Measurements from ENCODE around the gene RASGEF1C.
"Not testable (repeated sequence)": the region's sequence is repeated elsewhere in the genome, so short reads cannot be mapped to it uniquely, and the experiment has no call there.

RASGEF1C gene

DNA sequence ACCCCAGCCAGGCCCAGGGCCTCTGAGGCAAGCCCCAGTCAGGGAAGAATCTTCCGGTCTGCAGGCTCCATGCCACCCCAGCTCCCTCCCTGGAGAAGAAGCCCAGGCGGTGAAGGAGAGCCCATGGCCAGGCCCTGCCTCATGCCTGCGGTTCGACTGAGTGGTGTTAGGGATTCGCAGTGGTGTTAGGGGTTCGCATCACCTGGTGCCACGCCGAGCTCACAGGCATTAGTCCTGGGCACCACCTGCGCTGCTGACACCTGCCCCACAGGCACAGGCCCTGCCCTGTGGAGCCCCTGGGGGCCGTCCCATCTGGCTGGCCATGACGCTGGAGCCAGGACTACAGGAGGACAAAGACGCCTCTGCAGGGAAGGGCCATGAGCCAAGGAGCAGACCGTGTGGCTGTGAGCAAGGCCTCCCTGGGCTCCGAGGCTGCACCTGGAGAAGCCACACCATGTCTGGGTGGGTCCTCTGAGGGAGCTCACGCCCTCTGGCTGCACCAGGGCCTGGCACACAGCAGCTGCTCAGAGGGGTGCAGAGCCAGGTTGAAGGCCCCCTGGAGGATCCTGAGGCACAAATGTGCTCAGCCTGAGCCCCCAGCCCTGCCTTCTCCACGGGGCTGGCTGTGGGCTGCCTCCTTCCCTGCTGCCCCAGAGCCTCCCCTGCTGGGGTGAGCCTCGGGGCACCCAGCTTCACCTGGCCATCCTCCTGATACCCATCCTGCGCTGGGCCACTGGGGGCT, 109.8 kb downstream of the RASGEF1C start:
- DNase-seq: no peak

DNA sequence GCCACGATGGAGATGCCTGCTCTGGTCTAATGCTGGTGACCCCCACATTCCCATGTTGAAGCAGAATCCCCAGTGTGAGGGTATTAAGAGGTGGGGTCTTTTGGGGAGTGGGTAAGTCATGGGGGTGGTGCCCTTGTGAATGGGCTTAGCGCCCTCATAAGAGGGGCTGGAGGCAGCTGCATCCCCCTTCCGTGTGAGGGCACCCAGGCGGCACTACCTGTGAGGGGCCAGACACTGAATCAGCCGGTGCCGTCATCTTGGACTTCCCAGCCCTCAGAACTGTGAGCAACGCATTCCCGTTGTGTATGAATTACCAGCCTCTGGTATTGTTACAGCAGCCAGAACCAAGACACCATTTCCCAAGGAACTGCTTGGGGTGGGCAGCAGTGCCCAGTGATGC, 110.5 kb downstream of the RASGEF1C start:
- DNase-seq: no peak

- no peak for DNase-seq
These were observed 111.1 kb downstream of the RASGEF1C start for GRCh38 chr5:180097926-180098325.

GRCh38 chr5:180097163-180097894, 111.7 kb downstream of the RASGEF1C start:
- DNase-seq: no peak

DNA sequence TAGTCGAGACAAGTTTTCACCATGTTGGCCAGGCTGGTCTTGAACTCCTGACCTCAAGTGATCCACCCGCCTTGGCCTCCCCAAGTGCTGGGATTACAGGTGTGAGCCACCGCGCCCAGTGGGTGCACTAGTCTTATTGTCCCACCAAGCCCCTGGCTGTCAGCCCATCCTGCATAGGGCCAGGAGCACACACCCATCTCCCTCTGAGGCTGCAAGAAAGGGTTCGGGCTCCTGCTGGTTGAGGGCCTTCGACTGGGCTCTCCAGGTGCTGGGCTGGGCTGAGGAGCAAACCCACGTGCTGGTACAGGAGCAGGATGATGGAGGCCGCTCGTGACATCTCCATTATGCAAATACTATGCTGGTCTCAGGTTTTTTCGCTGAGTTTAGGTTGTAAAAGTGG, 112.4 kb downstream of the RASGEF1C start:
- DNase-seq: no peak

- DNase-seq: no peak
These were observed 113.5 kb downstream of the RASGEF1C start for GRCh38 chr5:180095545-180095944.

GRCh38 chr5:180093651-180094382, 115.2 kb downstream of the RASGEF1C start:
- no peak for DNase-seq

DNA sequence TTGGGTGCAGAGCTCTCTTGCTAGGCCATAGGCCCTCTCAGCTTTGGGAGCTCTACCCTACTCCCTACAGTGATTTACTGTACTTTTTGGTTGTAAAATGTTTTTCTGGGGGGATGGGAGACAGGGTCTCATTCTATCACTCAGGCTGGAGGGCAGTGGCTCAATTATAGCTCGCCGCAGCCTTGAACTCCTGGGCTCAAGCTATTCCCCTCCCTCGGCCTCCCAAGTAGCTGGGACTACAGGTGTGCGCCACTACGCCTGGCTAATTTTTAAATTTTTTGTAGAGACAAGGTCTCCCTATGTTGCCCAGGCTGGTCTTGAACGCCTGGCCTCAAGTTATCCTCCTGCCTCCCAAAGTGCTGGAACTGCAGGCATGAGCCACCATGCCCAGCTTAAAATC, 115.8 kb downstream of the RASGEF1C start:
- no peak for DNase-seq

DNA sequence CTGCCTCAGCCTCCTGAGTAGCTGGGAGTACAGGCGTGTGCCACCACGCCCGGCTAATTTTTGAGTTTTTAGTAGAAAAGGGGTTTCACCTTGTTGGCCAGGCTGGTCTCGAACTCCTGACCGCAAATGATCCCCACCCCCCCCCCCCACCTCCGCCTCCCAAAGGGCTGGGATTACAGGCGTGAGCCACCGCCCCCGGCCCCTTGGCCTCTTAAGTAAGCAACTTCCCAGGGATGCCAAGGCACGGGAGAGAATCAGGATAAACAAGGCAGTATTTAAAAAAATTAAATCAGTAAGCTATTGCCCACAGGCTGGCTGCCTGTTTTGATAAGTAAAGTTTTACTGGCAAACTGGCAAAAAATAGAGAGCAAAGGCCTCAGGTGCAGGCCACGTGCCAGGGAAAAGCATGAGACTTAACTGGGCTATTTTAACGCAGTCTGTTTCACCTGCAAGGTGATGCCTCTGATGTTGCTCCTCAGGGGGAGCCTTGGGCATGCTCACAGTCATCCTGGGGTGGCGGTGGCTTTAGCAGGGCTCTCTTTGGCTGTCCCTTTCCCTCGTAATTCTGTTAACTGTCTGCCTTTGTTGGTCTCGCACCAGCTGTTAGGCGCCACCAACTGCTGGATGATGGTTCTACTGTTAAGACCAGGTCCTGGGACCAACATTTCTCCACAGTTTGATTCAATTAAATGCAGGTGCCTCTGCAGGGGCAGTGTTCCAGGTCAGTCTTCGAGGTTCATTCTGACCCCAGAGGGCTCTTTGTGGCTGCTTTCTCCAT, 118.1 kb downstream of the RASGEF1C start:
- no peak for DNase-seq

DNA sequence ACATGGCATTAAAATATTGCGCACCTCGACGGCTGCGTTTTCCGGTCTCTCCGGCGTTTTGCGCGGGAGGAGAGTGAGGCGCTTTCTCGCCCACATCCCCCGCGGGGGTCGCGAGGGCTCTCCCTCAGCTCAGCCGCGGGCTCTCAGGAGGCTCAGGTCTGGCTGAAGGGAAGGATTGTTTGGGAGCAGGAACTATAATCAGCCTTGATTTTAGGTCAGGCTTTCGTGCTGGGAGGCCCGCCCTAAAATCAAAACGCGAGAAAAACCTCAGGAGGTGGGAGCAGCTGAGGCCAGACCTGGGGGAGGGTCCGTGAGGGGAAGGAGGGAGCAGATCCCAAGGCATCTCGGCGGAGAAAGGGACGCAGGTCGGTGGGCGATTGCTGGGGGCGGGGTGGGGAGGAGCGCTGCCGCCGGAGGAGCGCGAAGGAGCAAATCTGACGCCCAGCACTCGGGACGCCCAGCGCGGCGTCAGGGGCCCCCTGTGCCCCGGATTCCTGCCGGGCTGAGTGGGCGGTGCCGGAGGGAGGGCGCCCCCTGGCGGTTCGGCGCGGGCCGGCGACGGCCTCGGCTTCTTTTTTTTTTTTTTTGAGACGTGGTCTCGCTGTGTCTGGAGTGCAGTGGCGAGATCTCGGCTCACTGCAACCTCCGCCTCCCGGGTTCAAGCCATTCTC, 118.8 kb downstream of the RASGEF1C start:
- DNase-seq: peak; percentile 70

DNA sequence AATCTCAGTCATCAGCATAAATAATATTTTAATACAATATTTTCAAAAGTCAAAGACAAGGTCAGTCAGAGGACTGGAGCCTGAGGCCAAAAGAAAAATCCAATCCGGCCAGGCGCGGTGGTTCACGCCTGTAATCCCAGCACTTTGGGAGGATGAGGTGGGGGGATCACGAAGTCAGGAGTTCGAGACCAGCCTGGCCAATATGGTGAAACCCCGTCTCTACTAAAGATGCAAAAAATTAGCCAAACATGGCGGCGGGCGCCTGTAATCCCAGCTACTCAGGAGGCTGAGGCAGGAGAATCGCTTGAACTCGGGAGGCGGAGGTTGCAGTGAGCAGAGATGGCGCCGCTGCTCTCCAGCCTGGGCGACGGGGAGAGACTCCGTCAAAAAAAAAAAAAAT, 119.4 kb downstream of the RASGEF1C start:
- DNase-seq: not testable (repeated sequence)

DNA sequence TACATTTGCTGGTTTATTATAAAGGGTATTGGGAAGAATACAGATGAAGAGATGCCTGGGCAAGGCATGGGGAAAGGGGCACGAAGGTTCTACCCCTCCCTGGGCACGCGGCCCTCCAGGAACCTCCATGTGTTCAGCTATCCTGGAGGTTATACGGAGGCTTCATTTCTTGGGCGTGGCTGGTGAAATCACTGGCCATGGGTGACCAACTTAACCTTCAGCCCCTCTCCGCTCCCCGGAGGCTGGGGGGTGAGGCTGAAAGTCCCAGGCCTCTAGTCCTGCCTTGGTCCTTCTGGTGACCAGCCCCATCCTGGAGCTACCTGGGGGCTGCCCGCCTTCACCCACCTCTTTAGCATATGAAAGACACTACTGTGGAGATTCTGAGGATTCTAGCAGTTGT, 120.5 kb downstream of the RASGEF1C start:
- DNase-seq: no peak

- no peak for DNase-seq
These were observed 122.1 kb downstream of the RASGEF1C start for GRCh38 chr5:180086816-180087399.

DNA sequence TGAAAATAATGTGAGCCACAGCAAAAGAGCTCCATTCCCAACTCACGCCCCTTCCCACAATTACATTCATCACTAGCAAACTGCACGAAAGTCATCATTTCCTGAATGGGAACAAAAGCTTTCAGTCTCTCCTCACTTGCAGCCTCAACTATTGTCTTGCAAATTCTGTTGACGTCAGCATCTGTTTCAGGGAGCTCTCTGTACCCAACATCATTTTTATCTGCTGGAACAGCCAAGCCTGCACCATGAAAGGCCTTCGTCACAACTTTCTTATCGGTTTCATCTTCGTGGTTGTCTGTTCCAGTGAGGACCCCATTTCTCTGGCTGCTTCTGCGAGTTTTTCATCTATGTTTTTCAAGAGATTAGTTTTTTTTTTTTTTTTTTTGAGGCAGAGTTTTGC, 123.2 kb downstream of the RASGEF1C start:
- DNase-seq: no peak

DNA sequence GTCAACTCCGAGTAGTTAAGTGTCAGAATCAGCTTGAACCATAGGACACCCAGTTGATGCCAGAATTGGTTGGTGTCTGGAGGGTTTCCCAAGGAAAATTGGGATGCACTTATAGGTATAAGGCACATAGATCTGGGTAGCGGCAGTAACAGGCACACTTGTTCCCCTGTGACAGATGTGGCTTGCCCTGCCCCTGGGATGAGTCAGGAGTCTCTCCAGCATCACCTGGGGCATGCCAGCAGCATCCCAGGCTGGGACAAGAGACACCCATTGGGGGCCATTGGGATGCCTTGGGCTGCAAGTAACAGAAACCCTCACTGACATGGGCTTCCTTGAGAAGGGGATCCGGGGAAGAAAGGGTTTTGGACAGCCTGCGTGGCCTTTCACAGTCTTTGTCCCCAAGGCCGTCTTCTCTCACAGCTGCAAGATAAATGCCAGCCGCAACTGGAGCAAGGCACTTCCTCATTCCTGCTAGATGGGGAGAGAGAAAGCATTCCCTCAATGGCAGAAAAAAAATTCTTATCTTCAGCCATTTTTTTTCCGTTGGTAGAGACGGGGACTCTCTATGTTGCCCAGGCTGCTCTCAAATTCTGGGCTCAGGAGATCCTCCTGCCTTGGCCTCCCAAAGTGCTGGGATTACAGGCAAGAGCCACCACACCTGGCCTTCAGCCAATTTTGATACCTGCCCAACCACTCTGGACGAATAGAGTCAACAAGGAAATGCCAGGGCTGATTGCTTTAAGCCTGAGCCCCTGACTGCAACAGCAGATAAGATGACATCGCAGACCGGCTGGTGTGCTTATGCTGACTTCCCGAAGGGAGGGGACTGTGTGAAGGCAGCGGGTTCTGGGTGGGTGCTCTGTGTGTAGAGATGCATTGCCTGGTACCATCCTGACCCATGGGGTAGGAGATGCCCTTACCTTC, 124.1 kb downstream of the RASGEF1C start:
- no peak for DNase-seq

DNA sequence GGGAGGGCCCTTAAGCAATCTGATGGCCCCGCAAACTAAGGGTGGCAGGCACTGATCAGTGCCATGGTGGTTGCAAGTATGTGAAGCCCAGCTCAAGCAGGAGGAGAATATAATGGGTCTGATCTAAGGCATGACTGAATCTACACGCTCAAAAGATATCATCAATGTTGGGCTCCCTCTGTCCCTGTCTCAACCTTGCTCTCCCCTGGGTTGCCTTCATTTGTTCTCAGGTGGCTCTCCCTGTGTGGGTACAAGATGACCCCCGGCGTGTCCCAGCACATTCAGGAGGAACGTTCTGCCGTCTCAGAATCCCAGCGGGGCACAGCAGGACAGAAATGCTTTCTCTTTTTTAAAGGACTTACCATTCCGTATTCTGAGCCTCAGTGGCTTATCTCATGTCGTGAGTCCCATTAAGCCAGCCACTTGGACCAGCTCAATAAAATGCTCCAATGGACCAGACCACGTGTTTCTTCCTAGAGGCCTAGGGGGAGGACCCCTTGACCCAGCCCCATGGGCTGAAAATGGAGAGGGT, 125.4 kb downstream of the RASGEF1C start:
- DNase-seq: no peak

GRCh38 chr5:180082633-180083420, 126.2 kb downstream of the RASGEF1C start:
- DNase-seq: no peak

DNA sequence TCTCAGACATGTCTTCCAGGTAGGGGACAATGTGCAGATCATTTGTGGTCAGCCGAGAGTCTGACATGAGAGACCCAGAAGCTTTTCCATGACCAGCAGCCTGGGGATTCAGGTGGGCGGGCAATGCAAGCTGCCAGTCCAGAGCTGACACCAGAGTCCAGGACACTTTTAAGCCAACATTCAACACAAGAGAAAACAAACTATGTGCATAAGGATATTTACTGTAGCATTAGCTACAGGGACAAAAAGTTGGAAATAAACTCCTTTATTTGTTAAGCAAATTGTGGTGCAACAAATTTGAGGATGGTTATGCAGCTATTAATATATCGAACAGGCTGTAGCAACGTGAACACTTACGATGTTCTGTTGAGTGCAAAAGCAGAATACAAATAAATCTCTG, 127.5 kb downstream of the RASGEF1C start:
- DNase-seq: no peak

DNA sequence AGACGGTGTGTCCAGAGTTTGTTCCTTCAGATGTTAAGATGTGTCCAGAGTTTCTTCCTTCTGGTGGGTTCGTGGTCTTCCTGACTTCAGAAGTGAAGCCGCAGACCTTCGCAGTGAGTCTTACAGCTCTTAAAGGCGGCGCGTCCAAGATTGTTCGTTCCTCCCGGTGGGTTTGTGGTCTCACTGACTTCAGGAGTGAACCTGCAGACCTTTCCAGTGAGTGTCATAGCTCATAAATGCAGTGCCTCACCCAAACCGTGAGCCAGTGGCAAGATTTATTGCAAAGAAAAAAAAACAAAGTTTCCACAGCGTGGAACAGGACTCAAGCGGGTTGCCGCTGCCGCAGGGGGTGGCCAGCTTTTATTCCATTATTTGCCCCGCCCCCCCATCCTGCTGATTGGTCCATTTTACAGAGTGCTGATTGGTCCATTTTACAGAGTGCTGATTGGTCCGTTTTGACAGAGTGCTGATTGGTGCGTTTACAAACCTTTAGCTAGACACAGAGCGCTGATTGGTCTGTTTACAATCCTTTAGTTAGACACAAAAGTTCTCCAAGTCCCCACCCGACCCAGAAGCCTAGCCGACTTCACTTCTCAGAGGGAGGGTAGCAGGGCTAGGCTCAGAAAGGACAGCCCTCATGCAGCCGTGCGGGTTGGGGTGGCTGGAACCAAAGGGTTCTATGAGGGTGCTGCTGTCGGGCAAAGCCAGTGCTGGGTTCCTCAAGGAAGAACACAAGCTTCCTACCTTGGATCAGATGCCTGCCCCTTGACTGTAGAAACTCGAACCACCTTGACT, 128.3 kb downstream of the RASGEF1C start:
- DNase-seq: no peak

All from effector CD4-positive, alpha-beta T cell (primary cell).